Measurements from ENCODE around the gene ARL15.

GRCh38 chr5:53971131-53971530, 339.2 kb downstream of the ARL15 start:
- TF ChIP-seq CTCF (IDR thresholded peaks at IDR 0.05; ENCODE audit: low read depth, low read length) (no peak), MAX (IDR thresholded peaks at IDR 0.05; ENCODE audit: low read depth, low read length) (no peak), POLR2A (IDR thresholded peaks at IDR 0.05; ENCODE audit: extremely low read depth, insufficient read length) (no peak)
